ENCODE measurements around the gene ANKRD28.

ANKRD28 gene

DNA sequence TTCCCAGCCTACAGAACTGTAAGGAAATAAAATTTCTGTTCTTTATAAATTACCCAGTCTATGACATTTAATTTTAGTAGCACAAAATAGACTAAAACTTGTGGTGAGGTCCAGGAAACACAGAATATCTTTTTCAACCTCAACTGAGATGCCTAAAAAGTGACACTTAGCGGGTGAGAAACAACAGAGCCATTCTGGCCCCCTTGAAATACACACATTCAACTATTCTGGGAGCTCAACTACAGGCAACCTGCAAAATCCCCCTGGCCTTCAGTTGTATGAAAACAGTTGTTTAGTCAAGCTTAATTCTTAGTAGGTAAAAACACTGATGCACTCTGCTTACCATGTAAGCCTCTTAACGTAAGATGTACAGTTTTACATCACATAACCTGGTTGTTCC is 66.8 kb downstream of the ANKRD28 start:
- DNase-seq, result no peak
- no peak overlapping the region for H3K9ac ChIP-seq (ENCODE audit: low read length)
- no peaks in the 10 kb centered on the region for H3K9me2 ChIP-seq (replicated peaks; ENCODE audit: insufficient read depth, low read length)
- TF ChIP-seq, protein P1, sequence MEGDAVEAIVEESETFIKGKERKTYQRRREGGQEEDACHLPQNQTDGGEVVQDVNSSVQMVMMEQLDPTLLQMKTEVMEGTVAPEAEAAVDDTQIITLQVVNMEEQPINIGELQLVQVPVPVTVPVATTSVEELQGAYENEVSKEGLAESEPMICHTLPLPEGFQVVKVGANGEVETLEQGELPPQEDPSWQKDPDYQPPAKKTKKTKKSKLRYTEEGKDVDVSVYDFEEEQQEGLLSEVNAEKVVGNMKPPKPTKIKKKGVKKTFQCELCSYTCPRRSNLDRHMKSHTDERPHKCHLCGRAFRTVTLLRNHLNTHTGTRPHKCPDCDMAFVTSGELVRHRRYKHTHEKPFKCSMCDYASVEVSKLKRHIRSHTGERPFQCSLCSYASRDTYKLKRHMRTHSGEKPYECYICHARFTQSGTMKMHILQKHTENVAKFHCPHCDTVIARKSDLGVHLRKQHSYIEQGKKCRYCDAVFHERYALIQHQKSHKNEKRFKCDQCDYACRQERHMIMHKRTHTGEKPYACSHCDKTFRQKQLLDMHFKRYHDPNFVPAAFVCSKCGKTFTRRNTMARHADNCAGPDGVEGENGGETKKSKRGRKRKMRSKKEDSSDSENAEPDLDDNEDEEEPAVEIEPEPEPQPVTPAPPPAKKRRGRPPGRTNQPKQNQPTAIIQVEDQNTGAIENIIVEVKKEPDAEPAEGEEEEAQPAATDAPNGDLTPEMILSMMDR (IDR thresholded peaks at IDR 0.05; ENCODE audit: low read length), result no peak
- TF ChIP-seq EZH2 (optimal IDR thresholded peaks at IDR 0.05; ENCODE audit: low read depth, low read length), result no peak
- TF ChIP-seq EZH2phosphoT487 (IDR thresholded peaks at IDR 0.05; ENCODE audit: low read length), result no peak
- H3K27ac ChIP-seq (ENCODE audit: low read length), result no peak overlapping the region
- H3K79me2 ChIP-seq (ENCODE audit: low read length), result peaks cover 20% of the 10 kb centered on the region
- H3K4me1 ChIP-seq (ENCODE audit: low read length), result no peaks in the 10 kb centered on the region
- no peaks in the 10 kb centered on the region; the same call in 1 of the 2 replicates for H3K36me3 ChIP-seq (replicated peaks; ENCODE audit: insufficient read depth, low read length)
- no peak overlapping the region for H3K4me3 ChIP-seq (ENCODE audit: low read length)
- no peak overlapping the region for H3K4me2 ChIP-seq (ENCODE audit: low read depth, low read length)
- H3F3A ChIP-seq (ENCODE audit: insufficient read depth, low read length), result no peaks in the 10 kb centered on the region
- no peaks in the 10 kb centered on the region for H3K9me3 ChIP-seq (replicated peaks; ENCODE audit: insufficient read depth, low read length)
- no peaks in the 10 kb centered on the region for H4K20me1 ChIP-seq (ENCODE audit: insufficient read depth, low read length)
- H2AFZ ChIP-seq (ENCODE audit: low read length), result no peak overlapping the region
- H3K27me3 ChIP-seq (replicated peaks; ENCODE audit: insufficient read depth, low read length), result no peaks in the 10 kb centered on the region

DNA sequence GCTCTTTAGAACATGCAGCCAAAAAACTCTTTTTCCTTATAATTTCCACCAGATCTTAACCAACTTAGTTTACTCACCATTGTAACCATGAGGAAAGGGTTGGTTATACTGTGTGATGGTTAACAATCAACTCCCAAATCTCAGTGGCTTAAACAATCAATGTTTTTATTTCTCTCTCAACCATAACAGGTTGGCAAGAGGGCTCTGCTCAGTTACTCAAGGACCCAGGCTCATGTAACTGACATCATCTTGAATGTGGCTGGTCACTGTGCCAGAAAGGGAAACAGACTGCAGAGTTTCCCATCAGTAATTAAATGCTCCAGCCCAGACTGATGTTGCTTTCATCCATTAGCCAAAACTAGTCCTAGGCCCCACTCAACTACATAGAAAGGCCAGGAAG is 69.0 kb downstream of the ANKRD28 start:
- peaks cover 20% of the 10 kb centered on the region for H3K79me2 ChIP-seq (ENCODE audit: low read length)
- TF ChIP-seq EZH2phosphoT487 (IDR thresholded peaks at IDR 0.05; ENCODE audit: low read length) (no peak), EZH2 (optimal IDR thresholded peaks at IDR 0.05; ENCODE audit: low read depth, low read length) (no peak)
- TF ChIP-seq, protein P1 (IDR thresholded peaks at IDR 0.05; ENCODE audit: low read length), result no peak
- H3K36me3 ChIP-seq (replicated peaks; ENCODE audit: insufficient read depth, low read length), result peaks cover 3% of the 10 kb centered on the region; the same call in 1 of the 2 replicates
- no peak overlapping the region for H3K27ac ChIP-seq (ENCODE audit: low read length)
- no peaks in the 10 kb centered on the region for H3K4me1 ChIP-seq (ENCODE audit: low read length)
- H3K9ac ChIP-seq (ENCODE audit: low read length), result no peak overlapping the region
- no peaks in the 10 kb centered on the region for H3F3A ChIP-seq (ENCODE audit: insufficient read depth, low read length)
- no peaks in the 10 kb centered on the region for H3K9me2 ChIP-seq (replicated peaks; ENCODE audit: insufficient read depth, low read length)
- H3K9me3 ChIP-seq (replicated peaks; ENCODE audit: insufficient read depth, low read length), result no peaks in the 10 kb centered on the region
- no peak overlapping the region for H3K4me2 ChIP-seq (ENCODE audit: low read depth, low read length)
- no peak overlapping the region for H3K4me3 ChIP-seq (ENCODE audit: low read length)
- H3K27me3 ChIP-seq (replicated peaks; ENCODE audit: insufficient read depth, low read length), result no peaks in the 10 kb centered on the region
- H4K20me1 ChIP-seq (ENCODE audit: insufficient read depth, low read length), result no peaks in the 10 kb centered on the region
- H2AFZ ChIP-seq (ENCODE audit: low read length), result no peak overlapping the region
- DNase-seq, result no peak

DNA sequence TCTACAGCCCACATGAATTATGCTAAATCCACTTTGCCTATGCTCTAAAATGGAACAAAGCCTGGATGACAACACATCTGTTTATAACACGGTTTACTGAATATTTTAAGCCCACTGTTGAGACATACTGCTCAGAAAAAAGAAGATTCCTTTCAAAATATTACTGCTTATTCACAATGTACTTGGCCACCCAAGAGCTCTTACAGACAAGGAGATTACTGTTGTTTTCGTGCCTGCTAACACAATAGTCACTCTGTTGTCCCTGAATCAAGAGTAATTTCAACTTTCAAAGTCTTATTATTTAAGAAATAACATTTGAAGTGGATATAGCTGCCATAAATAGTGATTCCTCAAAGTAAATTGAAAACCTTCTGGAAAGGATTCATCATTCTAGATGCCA is 70.9 kb downstream of the ANKRD28 start:
- Histone ChIP-seq H3K4me3 (ENCODE audit: low read length) (no peak overlapping the region), H3K9me3 (replicated peaks; ENCODE audit: insufficient read depth, low read length) (no peaks in the 10 kb centered on the region), H3K4me1 (ENCODE audit: low read length) (no peaks in the 10 kb centered on the region), H3F3A (ENCODE audit: insufficient read depth, low read length) (no peaks in the 10 kb centered on the region), H2AFZ (ENCODE audit: low read length) (no peak overlapping the region), H4K20me1 (ENCODE audit: insufficient read depth, low read length) (no peaks in the 10 kb centered on the region), H3K9me2 (replicated peaks; ENCODE audit: insufficient read depth, low read length) (no peaks in the 10 kb centered on the region), H3K27ac (ENCODE audit: low read length) (no peak overlapping the region), H3K79me2 (ENCODE audit: low read length) (peaks cover 13% of the 10 kb centered on the region; the same call in 1 of the 2 replicates), H3K36me3 (replicated peaks; ENCODE audit: insufficient read depth, low read length) (peaks cover 10% of the 10 kb centered on the region), H3K9ac (ENCODE audit: low read length) (no peak overlapping the region), H3K4me2 (ENCODE audit: low read depth, low read length) (no peak overlapping the region), H3K27me3 (replicated peaks; ENCODE audit: insufficient read depth, low read length) (no peaks in the 10 kb centered on the region)
- no peak for TF ChIP-seq EZH2phosphoT487 (IDR thresholded peaks at IDR 0.05; ENCODE audit: low read length)
- TF ChIP-seq, protein P1 (IDR thresholded peaks at IDR 0.05; ENCODE audit: low read length), result no peak
- no peak for TF ChIP-seq EZH2 (optimal IDR thresholded peaks at IDR 0.05; ENCODE audit: low read depth, low read length)
- DNase-seq, result no peak
